Measurements from ENCODE around the gene BRAF.
"Not testable (repeated sequence)": the region's sequence is repeated elsewhere in the genome, so short reads cannot be mapped to it uniquely, and the experiment has no call there.

GRCh38 chr7:140763166-140763565 is 161.6 kb downstream of the BRAF start:
- TF ChIP-seq ZNF416 (tag by site-specific recombination; IDR thresholded peaks at IDR 0.05); CTCF (tag by site-specific recombination; IDR thresholded peaks at IDR 0.05); PRDM4 (tag by site-specific recombination; IDR thresholded peaks at IDR 0.05); ZBTB7A (tag by site-specific recombination; IDR thresholded peaks at IDR 0.05; ENCODE audit: low read depth): not testable (repeated sequence)

Measured in HEK293 (cell line).